Liver (tissue), 9 donors: ENCODE data around the gene ADAD1. TPM values are rescaled to one million over a fixed set of nuclear protein-coding genes. Genes with fewer than 3 reads are reported as not detected.

Experiments used
- DNase-seq: peaks from one replicate; pipeline ENCODE4 v3.0.0-alpha.2; 2017; ENCODE audit warnings: low spot score
- H3K27ac ChIP-seq, 2 donors: one replicate each; pipeline ENCODE4 v1.7.0; 2013; ENCODE audit warnings: inconsistent platforms in 2 of 2, low read length in 2 of 2, control low read depth in 1 of 2, low read depth in 1 of 2, mild to moderate bottlenecking in 1 of 2
- H3K27me3 ChIP-seq, 4 donors: one replicate each; pipeline versions ENCODE4 v1.6.1 to v1.7.0; 2013; ENCODE audit warnings: low read length in 3 of 4, inconsistent platforms in 1 of 4, mild to moderate bottlenecking in 1 of 4, moderate library complexity in 1 of 4; ENCODE audit not compliant: control insufficient read depth in 4 of 4, insufficient read depth in 4 of 4
- H3K36me3 ChIP-seq, 4 donors: one replicate each; pipeline versions ENCODE4 v1.6.1 to v1.7.0; 2013; ENCODE audit warnings: low read length in 3 of 4, mild to moderate bottlenecking in 3 of 4, low read depth in 1 of 4, moderate library complexity in 1 of 4; ENCODE audit not compliant: control insufficient read depth in 4 of 4, insufficient read depth in 3 of 4
- H3K4me1 ChIP-seq, 4 donors: one replicate each; pipeline versions ENCODE4 v1.6.1 to v1.7.0; 2013; ENCODE audit warnings: low read length in 3 of 4, mild to moderate bottlenecking in 3 of 4, moderate library complexity in 1 of 4; ENCODE audit not compliant: control insufficient read depth in 4 of 4, insufficient read depth in 4 of 4
- H3K4me3 ChIP-seq, 3 donors: one replicate each; pipeline versions ENCODE4 v1.6.1 to v1.7.0; 2013; ENCODE audit warnings: low read length in 3 of 3, control low read depth in 1 of 3, low read depth in 1 of 3, mild to moderate bottlenecking in 1 of 3
- H3K9ac ChIP-seq, 2 donors: one replicate each; pipeline ENCODE4 v1.7.0; 2013; ENCODE audit warnings: low read length in 2 of 2, mild to moderate bottlenecking in 2 of 2, moderate library complexity in 2 of 2, control low read depth in 1 of 2, low read depth in 1 of 2
- H3K9me3 ChIP-seq, 4 donors: one replicate each; pipeline versions ENCODE4 v1.6.1 to v1.7.0; 2013; ENCODE audit warnings: low read length in 3 of 4; ENCODE audit not compliant: control insufficient read depth in 4 of 4
- EGR1 ChIP-seq, 2 donors: IDR thresholded peaks; 2 replicates each; pipeline ENCODE4 v1.6.1; 2016 to 2018; ENCODE audit warnings: antibody characterized with exemption in 2 of 2, low read depth in 2 of 2
- FOXA1 ChIP-seq: IDR thresholded peaks from 2 replicates; pipeline ENCODE4 v1.6.1; 2016; ENCODE audit warnings: antibody characterized with exemption
- FOXA2 ChIP-seq: IDR thresholded peaks from 2 replicates; pipeline ENCODE4 v1.6.1; 2016; ENCODE audit warnings: antibody characterized with exemption
- HNF4G ChIP-seq: IDR thresholded peaks from 2 replicates; pipeline ENCODE4 v1.6.1; 2016; ENCODE audit warnings: antibody characterized with exemption
- RAD21 ChIP-seq, 2 donors: IDR thresholded peaks; 2 replicates each; pipeline ENCODE4 v1.6.1; 2016; ENCODE audit warnings: antibody characterized with exemption in 2 of 2, mild to moderate bottlenecking in 2 of 2
- TAF1 ChIP-seq: conservative IDR thresholded peaks from 2 replicates; pipeline ENCODE4 v1.6.1; 2016; ENCODE audit warnings: antibody characterized with exemption, mild to moderate bottlenecking
- YY1 ChIP-seq: IDR thresholded peaks from 2 replicates; pipeline ENCODE4 v1.6.1; 2016; ENCODE audit warnings: antibody characterized with exemption, mild to moderate bottlenecking
- WGBS: extraction: QIAGEN DNeasy Blood & Tissue Kit; methylation state at CpG from one replicate; pipeline ENCODE4 v1.1.7; 2013; 5-methylcytosine and 5-hydroxymethylcytosine counted together
- polyA plus RNA-seq, 2 donors: library from polyadenylated mRNA; stranded (reverse) in 1 of 2; unstranded in 1 of 2; fragments of 200-250 nt in 1 of 2; fragments of >200 nt in 1 of 2; fragmentation: Nextera tagmentation in 1 of 2; extraction: Ambion mirVana in 1 of 2; gene quantifications; one replicate each; pipeline versions ENCODE4 v1.2.1 to v1.2.3, GENCODE V29; 2013 to 2015
- total RNA-seq, 2 donors: library from RNA; depleted of rRNA; stranded (reverse); fragments of >200 nt; gene quantifications; one replicate each; pipeline ENCODE4 v1.2.3, GENCODE V29; 2014
- TF ChIP-seq, protein P1 (sequence below): IDR thresholded peaks from 2 replicates; pipeline ENCODE4 v1.6.1; 2016; ENCODE audit warnings: antibody characterized with exemption
- TF ChIP-seq, protein P2 (sequence below): IDR thresholded peaks from 2 replicates; pipeline ENCODE4 v1.6.1; 2016; ENCODE audit warnings: antibody characterized with exemption, mild to moderate bottlenecking
- TF ChIP-seq, protein P3 (sequence below): fragments of 150-350 bp; IDR thresholded peaks from 2 replicates; pipeline ENCODE4 v1.5.1; 2017; ENCODE audit warnings: improper control_type of control experiment, low read depth, low read length; ENCODE audit not compliant: missing input control
- TF ChIP-seq, protein P4 (sequence below): IDR thresholded peaks from 2 replicates; pipeline ENCODE4 v1.6.1; 2016; ENCODE audit warnings: antibody characterized with exemption
- donor health status: healthy.
- donor health status: healthy.
- donor health status: healthy.
- donor health status: healthy.
- donor health status: healthy.

ADAD1 gene
- total and polyA plus RNA-seq, 4 donors = not detected

DNA sequence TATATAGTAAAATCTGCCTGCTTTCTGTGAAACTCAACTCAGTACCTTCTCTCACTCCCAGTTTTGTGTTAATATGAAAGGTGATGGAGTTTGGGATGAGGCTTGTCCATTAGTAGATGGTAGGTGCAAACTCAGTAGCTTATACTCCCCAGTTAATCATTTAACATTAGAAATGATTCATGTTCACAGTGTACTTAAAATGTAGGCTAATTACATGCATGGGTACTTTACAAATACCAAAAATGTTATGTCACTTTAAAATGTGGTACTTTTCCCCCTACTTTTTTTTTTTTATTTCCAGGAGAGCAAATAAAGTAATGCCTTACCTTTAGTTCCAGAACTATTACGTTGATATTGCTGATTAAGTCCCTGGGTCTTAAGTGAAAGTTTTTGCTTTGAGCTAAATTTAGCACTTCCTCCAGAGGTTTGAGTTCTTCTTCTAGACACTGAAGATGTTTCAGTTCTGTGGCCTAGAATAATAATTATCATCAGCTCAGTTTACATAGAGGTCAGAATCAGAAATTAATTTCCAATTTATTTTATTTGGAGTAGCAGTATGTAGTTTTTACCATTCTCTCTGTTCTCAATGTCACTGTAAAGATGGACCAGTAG lies 74.7 kb downstream of the ADAD1 start:
- DNase-seq = no peak
- 48% methylated on average over 1 of the region's 1 CpG for WGBS
- H3K27me3 ChIP-seq = no peaks in the 10 kb centered on the region
- H3K36me3 ChIP-seq = no peaks in the 10 kb centered on the region
- H3K4me3 ChIP-seq = no peak overlapping the region
- no peak overlapping the region for H3K27ac ChIP-seq
- H3K9me3 ChIP-seq = no peaks in the 10 kb centered on the region
- TF ChIP-seq HNF4G (no peak), FOXA2 (no peak), TAF1 (no peak), YY1 (no peak), EGR1 (IDR thresholded peaks at IDR 0.05; ENCODE audit: low read depth in 2 of 2) (no peak), RAD21 (IDR thresholded peaks at IDR 0.05) (no peak), FOXA1 (no peak)
- TF ChIP-seq, protein P1, sequence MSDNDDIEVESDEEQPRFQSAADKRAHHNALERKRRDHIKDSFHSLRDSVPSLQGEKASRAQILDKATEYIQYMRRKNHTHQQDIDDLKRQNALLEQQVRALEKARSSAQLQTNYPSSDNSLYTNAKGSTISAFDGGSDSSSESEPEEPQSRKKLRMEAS = no peak
- TF ChIP-seq, protein P2, sequence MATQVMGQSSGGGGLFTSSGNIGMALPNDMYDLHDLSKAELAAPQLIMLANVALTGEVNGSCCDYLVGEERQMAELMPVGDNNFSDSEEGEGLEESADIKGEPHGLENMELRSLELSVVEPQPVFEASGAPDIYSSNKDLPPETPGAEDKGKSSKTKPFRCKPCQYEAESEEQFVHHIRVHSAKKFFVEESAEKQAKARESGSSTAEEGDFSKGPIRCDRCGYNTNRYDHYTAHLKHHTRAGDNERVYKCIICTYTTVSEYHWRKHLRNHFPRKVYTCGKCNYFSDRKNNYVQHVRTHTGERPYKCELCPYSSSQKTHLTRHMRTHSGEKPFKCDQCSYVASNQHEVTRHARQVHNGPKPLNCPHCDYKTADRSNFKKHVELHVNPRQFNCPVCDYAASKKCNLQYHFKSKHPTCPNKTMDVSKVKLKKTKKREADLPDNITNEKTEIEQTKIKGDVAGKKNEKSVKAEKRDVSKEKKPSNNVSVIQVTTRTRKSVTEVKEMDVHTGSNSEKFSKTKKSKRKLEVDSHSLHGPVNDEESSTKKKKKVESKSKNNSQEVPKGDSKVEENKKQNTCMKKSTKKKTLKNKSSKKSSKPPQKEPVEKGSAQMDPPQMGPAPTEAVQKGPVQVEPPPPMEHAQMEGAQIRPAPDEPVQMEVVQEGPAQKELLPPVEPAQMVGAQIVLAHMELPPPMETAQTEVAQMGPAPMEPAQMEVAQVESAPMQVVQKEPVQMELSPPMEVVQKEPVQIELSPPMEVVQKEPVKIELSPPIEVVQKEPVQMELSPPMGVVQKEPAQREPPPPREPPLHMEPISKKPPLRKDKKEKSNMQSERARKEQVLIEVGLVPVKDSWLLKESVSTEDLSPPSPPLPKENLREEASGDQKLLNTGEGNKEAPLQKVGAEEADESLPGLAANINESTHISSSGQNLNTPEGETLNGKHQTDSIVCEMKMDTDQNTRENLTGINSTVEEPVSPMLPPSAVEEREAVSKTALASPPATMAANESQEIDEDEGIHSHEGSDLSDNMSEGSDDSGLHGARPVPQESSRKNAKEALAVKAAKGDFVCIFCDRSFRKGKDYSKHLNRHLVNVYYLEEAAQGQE = no peak
- TF ChIP-seq, protein P3, sequence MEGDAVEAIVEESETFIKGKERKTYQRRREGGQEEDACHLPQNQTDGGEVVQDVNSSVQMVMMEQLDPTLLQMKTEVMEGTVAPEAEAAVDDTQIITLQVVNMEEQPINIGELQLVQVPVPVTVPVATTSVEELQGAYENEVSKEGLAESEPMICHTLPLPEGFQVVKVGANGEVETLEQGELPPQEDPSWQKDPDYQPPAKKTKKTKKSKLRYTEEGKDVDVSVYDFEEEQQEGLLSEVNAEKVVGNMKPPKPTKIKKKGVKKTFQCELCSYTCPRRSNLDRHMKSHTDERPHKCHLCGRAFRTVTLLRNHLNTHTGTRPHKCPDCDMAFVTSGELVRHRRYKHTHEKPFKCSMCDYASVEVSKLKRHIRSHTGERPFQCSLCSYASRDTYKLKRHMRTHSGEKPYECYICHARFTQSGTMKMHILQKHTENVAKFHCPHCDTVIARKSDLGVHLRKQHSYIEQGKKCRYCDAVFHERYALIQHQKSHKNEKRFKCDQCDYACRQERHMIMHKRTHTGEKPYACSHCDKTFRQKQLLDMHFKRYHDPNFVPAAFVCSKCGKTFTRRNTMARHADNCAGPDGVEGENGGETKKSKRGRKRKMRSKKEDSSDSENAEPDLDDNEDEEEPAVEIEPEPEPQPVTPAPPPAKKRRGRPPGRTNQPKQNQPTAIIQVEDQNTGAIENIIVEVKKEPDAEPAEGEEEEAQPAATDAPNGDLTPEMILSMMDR = no peak
- H3K4me1 ChIP-seq = no peaks in the 10 kb centered on the region
- H3K9ac ChIP-seq = no peak overlapping the region

DNA sequence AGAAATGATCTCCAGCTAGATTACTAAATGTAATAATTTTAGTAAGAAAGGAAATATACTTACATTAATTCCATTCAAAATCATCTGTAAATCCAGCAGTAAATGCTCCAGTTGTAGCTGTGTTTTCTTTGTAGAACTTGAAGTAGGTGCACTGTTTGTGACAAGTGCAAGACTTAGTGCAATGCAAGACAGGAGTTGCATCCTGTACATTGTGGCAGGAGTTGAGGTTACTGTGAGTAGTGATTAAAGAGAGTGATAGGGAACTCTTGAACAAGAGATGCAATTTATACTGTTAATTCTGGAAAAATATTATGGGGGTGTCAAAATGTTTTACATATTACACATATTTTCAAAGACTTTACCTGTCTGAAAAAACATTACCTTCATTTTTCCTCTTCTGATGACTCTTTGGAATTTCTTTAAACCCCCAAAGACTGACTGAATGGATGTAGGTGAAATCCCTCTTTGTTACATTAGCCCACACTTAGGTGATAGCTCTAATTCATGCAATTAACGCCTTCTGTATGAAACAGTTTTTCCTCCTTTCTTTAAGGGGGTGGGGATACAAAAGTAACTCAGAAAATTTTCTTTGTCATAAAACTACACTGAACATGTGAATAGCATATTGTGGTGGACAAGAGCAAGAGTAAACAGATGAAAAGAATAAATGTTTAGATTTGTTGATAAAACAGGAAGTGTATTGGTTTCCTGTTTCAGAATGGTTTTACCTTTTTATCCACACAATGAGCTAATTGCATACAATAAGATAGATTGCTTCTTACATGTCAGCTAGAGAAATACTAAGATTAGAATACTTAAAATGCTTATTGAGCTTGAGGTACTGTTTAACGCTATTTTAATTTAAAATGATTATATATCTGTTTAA lies 77.7 kb downstream of the ADAD1 start, which contains the start of gene IL2:
IL2 (minus strand) TSS at position 495 of the 886 bp plus-strand sequence; CDS start at position 210, 285 bp downstream.
- 77% methylated on average over 2 of the region's 2 CpGs for WGBS
- H3K9me3 ChIP-seq = no peaks in the 10 kb centered on the region
- H3K4me3 ChIP-seq = no peak within 1 kb of the TSS
- no peaks in the 10 kb centered on the region for H3K36me3 ChIP-seq
- H3K4me1 ChIP-seq = no peaks in the 10 kb centered on the region
- TF ChIP-seq, protein P2 = no peak
- TF ChIP-seq, protein P4, sequence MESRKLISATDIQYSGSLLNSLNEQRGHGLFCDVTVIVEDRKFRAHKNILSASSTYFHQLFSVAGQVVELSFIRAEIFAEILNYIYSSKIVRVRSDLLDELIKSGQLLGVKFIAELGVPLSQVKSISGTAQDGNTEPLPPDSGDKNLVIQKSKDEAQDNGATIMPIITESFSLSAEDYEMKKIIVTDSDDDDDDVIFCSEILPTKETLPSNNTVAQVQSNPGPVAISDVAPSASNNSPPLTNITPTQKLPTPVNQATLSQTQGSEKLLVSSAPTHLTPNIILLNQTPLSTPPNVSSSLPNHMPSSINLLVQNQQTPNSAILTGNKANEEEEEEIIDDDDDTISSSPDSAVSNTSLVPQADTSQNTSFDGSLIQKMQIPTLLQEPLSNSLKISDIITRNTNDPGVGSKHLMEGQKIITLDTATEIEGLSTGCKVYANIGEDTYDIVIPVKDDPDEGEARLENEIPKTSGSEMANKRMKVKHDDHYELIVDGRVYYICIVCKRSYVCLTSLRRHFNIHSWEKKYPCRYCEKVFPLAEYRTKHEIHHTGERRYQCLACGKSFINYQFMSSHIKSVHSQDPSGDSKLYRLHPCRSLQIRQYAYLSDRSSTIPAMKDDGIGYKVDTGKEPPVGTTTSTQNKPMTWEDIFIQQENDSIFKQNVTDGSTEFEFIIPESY = no peak
- H3K9ac ChIP-seq = no peak within 1 kb of the TSS
- H3K27me3 ChIP-seq = no peaks in the 10 kb centered on the region
- no peak within 1 kb of the TSS for H3K27ac ChIP-seq
- no peak for DNase-seq
